Adrenal gland (tissue), 12 donors: ENCODE data around the gene CALML5. TPM values are rescaled to one million over a fixed set of nuclear protein-coding genes. Genes with fewer than 3 reads are reported as not detected.

Experiments
- DNase-seq, 7 donors: peaks; one replicate each; pipeline ENCODE4 v3.0.0-alpha.2; 2019 to 2020
- H3K27ac ChIP-seq, 5 donors: fragments of 200-600 bp; sonication (generic) in 4 of 5; 1 replicate in 3 of 5; 2 replicates in 2 of 5; pipeline versions ENCODE4 v1.5.1 to v1.8.0; 2016 to 2020; ENCODE audit warnings: mild to moderate bottlenecking in 1 of 5
- H3K27me3 ChIP-seq: fragments of 200-600 bp; 2 replicates; pipeline ENCODE4 v1.8.0; 2021
- H3K36me3 ChIP-seq, 2 donors: fragments of 200-600 bp; replicated peaks in 1 of 2; 1 replicate in 1 of 2; 2 replicates in 1 of 2; pipeline versions ENCODE4 v1.5.1 to v1.8.0; 2018 to 2022
- H3K4me1 ChIP-seq, 2 donors: fragments of 200-600 bp; replicated peaks in 1 of 2; 1 replicate in 1 of 2; 2 replicates in 1 of 2; pipeline versions ENCODE4 v1.5.1 to v1.8.0; 2018 to 2021
- H3K4me3 ChIP-seq, 4 donors: fragments of 200-600 bp; sonication (generic) in 3 of 4; one replicate each; pipeline ENCODE4 v1.5.1; 2016 to 2018
- H3K9me3 ChIP-seq, 3 donors: fragments of 200-600 bp; sonication (generic) in 1 of 3; replicated peaks in 1 of 3; 1 replicate in 2 of 3; 2 replicates in 1 of 3; pipeline versions ENCODE4 v1.5.1 to v1.8.0; 2016 to 2021
- CTCF ChIP-seq, 6 experiments: fragments of 450-650 bp in 4 of 6; fragments of 200-600 bp in 2 of 6; sonication (generic) in 1 of 6; IDR thresholded peaks; 1 replicate in 5 of 6; 2 replicates in 1 of 6; pipeline versions ENCODE4 v1.5.1 to v1.8.0; 2016 to 2021; ENCODE audit warnings: antibody characterized with exemption in 6 of 6, mild to moderate bottlenecking in 2 of 6, moderate library complexity in 1 of 6
- POLR2A ChIP-seq, 2 donors: fragments of 450-650 bp; IDR thresholded peaks; one replicate each; pipeline ENCODE4 v1.6.1; 2017; ENCODE audit warnings: antibody characterized with exemption in 2 of 2, mild to moderate bottlenecking in 2 of 2, moderate library complexity in 1 of 2
- WGBS, 4 donors: extraction: QIAGEN DNeasy Blood & Tissue Kit in 2 of 4; methylation state at CpG; one replicate each; pipeline versions ENCODE4 v1.1.5 to v1.1.7; 2013 to 2017; 5-methylcytosine and 5-hydroxymethylcytosine counted together
- intact Hi-C, 2 donors: fragments of 100-400 bp; cut with DNase I; formaldehyde crosslinking; loops; one replicate each; pipeline versions ENCODE4 v1.14.1 to v1.15.0; 2022 to 2023
- polyA plus RNA-seq, 3 donors: library from polyadenylated mRNA; stranded (reverse); fragments of 200-250 nt in 2 of 3; fragments of 350-450 nt in 1 of 3; fragmentation: Illumina TruSeq in 1 of 3; extraction: RNeasy Lipid Tissue Mini Kit (QIAGEN cat#74804) in 1 of 3; gene quantifications; one replicate each; pipeline ENCODE4 v1.2.3, GENCODE V29; 2013 to 2014
- total RNA-seq, 9 donors: library from RNA; depleted of rRNA in 4 of 9; stranded (reverse); fragments of >200 nt in 4 of 9; fragments of 120-200 nt in 1 of 9; fragmentation: NEBNext Ultra II Directional in 1 of 9; extraction: Animal tissue kit (Norgen Biotek cat#: 25700) in 1 of 9; gene quantifications; one replicate each; pipeline versions ENCODE4 v1.1.0 to v1.2.4, GENCODE V29; 2013 to 2023
- donor health status: healthy with polysubstance abuse.
- donor health status: Bipolar disorder and iron deficiency.
- donor health status: DM: yes; HTN: yes; CAD: no.
- donor health status: DM: no; HTN: no; CAD: no.
- donor health status: DM: no; HTN: no; CAD: no.
- donor health status: DM: yes; HTN: yes; CAD: no.

Gene CALML5
- total and polyA plus RNA-seq, 12 donors: not detected

DNA sequence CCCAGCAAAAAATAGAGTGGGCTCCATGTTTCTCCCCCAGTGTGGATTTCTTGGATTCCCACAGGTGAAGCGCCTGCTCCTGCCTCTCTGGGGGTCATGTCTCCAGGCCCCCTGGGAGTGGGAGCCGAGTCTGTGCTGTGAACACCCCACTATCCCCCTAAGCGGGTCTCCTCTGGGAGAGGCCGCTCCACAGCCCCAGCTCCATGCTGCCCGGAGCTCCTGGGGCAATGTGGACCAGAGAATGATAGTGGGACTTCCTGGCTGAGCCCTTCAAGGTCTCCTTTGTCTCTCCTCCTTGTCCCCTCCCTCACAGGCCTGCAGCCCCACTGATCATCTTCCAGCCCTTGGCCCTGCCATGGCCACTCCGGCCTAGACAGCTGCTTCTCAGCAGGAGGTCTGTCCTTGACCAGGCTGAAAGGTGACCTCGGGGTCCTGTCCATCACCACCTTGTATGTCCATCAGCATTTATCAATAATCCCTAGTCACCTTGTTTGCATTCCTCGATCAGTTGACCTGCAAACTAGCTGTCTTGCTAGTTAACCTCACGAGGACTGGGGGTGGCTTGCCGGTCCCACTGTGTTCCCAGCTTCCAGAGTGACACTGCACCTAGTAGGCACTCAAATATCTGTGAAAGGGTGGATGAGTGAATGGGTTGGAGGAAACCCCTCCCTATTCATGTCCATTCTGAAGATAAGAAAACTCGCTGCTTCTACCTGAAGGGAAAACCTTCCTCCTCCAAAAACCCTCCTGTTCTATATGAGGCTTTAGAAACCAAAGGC lies 24.6 kb upstream of the CALML5 start:
- TF ChIP-seq CTCF (IDR thresholded peaks at IDR 0.05) (no peak), POLR2A (IDR thresholded peaks at IDR 0.05) (no peak)
- WGBS, 4 donors: 85 to 88% (median 86%) methylated on average over 7 to 11 of the region's 11 CpGs
- no peaks in the 10 kb centered on the region for H3K9me3 ChIP-seq
- no peak overlapping the region for H3K27ac ChIP-seq
- DNase-seq: no peak
- H3K4me3 ChIP-seq: no peak overlapping the region
- H3K27me3 ChIP-seq: no peaks in the 10 kb centered on the region
- intact Hi-C loops: no loop called here
- H3K4me1 ChIP-seq: no peaks in the 10 kb centered on the region
- no peaks in the 10 kb centered on the region for H3K36me3 ChIP-seq

DNA sequence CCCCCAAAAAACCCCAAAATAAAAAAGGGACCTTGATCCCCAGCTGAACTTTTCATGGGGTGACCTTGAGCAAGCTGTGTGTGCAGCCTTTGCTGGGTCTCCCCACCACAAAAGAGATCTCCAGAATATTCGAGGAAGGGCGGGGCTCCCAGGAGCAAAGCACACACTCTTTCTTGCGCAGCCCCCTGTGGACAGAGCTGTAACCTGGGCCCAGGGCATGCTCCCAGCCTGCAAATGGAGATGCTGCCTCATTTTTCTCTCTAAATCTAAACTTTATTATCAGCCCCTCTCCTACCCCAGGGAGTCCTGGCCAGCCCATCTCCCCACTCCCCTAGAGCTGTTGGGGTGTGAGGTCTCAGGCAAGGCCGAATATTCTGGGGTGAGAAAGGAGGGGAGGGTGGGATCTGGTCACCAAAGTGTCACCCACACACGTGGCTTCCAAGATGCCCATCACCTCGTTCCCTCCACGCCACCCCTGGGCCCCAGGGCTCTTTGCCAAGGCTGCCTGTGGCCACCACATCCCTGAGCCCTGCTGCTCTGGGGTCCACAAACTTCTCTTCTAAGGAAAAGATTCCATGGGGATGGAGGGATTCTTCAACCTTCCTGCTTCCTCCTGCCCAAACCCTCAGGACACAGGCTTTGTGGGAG lies 23.7 kb upstream of the CALML5 start:
- Histone ChIP-seq H3K4me3 (no peak overlapping the region), H3K9me3 (no peaks in the 10 kb centered on the region), H3K27me3 (no peaks in the 10 kb centered on the region), H3K36me3 (no peaks in the 10 kb centered on the region), H3K4me1 (no peaks in the 10 kb centered on the region), H3K27ac (no peak overlapping the region)
- DNase-seq: no peak
- no peak for TF ChIP-seq CTCF (IDR thresholded peaks at IDR 0.05)
- no peak for TF ChIP-seq POLR2A (IDR thresholded peaks at IDR 0.05)
- intact Hi-C loops: no loop called here
- 78 to 83% (median 78%) methylated on average over 3 to 7 of the region's 7 CpGs for WGBS, 4 donors

GRCh38 chr10:5519054-5519453 lies 19.7 kb upstream of the CALML5 start:
- H3K36me3 ChIP-seq: no peaks in the 10 kb centered on the region
- intact Hi-C loops: no loop called here
- H3K4me3 ChIP-seq: no peak overlapping the region
- no peak for DNase-seq
- no peak for TF ChIP-seq POLR2A (IDR thresholded peaks at IDR 0.05)
- no peak for TF ChIP-seq CTCF (IDR thresholded peaks at IDR 0.05)
- H3K27me3 ChIP-seq: no peaks in the 10 kb centered on the region
- H3K4me1 ChIP-seq: no peaks in the 10 kb centered on the region
- H3K9me3 ChIP-seq: no peaks in the 10 kb centered on the region
- WGBS, 4 donors: 84 to 92% (median 89%) methylated on average over 3 of the region's 3 CpGs
- H3K27ac ChIP-seq: no peak overlapping the region

DNA sequence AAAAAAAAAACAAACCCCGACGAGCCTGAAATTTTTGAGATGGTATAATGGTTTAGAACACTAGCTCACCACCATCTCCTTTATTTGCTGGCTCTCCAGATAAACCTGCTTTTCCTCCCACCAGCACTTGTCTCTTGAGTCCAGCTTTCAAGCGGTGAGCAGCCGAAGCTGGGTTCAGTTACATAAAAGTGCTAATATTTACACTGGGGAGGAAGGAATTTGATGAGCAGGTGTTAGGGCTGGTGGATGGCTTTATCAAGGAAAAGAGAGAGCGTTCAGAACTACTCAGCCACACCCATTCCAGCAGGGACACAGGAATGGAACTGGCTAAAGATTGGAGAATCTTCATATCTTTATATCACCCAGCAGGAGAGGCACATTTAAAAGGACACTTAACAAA lies 18.8 kb upstream of the CALML5 start:
- WGBS, 4 donors: 67 to 89% (median 83%) methylated on average over 5 of the region's 5 CpGs
- Histone ChIP-seq H3K27ac (no peak overlapping the region), H3K36me3 (no peaks in the 10 kb centered on the region), H3K4me3 (no peak overlapping the region), H3K9me3 (no peaks in the 10 kb centered on the region), H3K27me3 (no peaks in the 10 kb centered on the region), H3K4me1 (no peaks in the 10 kb centered on the region)
- intact Hi-C loops: no loop called here
- TF ChIP-seq POLR2A (IDR thresholded peaks at IDR 0.05): no peak
- no peak for TF ChIP-seq CTCF (IDR thresholded peaks at IDR 0.05)
- DNase-seq: no peak
